Measurements from ENCODE around the gene SYNCRIP. TPM values are rescaled to one million over a fixed set of nuclear protein-coding genes. Genes with fewer than 3 reads are reported as not detected.

SYNCRIP gene
- total and polyA plus RNA-seq, 2 donors (not counting 1 experiment from before 2014, with no cell fraction given): 7.9 to 88.5 TPM

DNA sequence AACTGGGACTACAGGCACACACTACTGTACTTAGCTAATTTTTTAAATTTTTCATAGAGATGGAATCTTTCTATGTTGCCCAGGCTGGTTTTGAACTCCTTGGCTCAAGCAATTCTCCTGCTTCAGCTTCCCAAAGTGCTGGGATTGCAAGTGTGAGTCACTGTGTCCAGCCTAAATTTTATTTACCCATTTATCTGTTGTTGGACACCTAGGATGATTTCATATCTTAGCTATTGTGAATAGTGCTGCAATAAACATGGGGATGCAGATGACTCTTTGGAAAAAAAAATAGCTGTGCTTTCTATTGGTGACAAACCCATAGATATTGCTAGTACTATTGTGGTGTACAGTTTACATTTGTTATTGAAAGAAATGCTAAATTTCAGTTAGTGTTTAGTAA lies 19.6 kb upstream of the SYNCRIP start:
- POLR2A ChIA-PET: no interaction called here
- no peaks in the 10 kb centered on the region for H3K4me1 Mint-ChIP-seq

DNA sequence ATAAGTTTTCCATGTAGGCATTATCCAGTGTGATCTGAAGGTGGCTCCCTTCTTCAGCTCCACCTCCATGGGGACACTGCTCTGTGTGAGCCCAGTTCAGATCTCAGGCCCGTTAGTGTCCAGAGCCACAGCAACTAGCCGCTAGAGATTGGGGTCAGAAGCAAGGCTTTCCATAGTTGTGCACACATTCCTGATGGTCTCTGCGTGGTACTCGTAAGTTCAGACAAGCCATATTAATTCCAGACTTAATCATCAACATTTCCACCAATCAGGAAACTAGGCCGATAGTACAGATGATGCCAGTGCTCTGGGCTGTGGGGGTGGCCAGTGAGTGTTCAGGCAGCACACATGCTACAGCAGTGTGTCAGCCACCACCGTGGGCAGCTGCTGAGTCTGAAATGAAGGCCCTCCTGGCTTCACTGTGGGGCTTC lies 17.5 kb upstream of the SYNCRIP start:
- ChIA-PET CTCF (no interaction called here), POLR2A (no interaction called here)
- DNase-seq: no peak
- Histone ChIP-seq H3K9ac (ENCODE audit: low read length) (no peak overlapping the region), H3K4me2 (replicated peaks; ENCODE audit: low read depth, low read length, poor library complexity, severe bottlenecking) (no peak overlapping the region), H3K27me3 (replicated peaks in 1 of 4; ENCODE audit: control extremely low read depth in 1 of 4, control insufficient read depth in 3 of 4, insufficient read depth in 4 of 4, low read length in 3 of 4) (no peaks in the 10 kb centered on the region), H3K79me2 (ENCODE audit: control insufficient read depth, insufficient read depth, low read length) (no peaks in the 10 kb centered on the region), H3K4me3 (ENCODE audit: control extremely low read depth in 1 of 5, extremely low read depth in 1 of 5, insufficient read depth in 1 of 5, low read depth in 2 of 5, low read length in 4 of 5) (no peak overlapping the region), H4K20me1 (ENCODE audit: control insufficient read depth, insufficient read depth, low read length, poor library complexity, severe bottlenecking) (no peaks in the 10 kb centered on the region), H3K27ac (ENCODE audit: low read length in 2 of 2) (no peak overlapping the region), H3K9me3 (ENCODE audit: control extremely low read depth in 1 of 3, control insufficient read depth in 2 of 3, insufficient read depth in 1 of 3, low read length in 2 of 3) (no peaks in the 10 kb centered on the region), H3K4me1 (ENCODE audit: control insufficient read depth in 2 of 2, insufficient read depth in 2 of 2, low read length in 2 of 2) (no peaks in the 10 kb centered on the region), H2AFZ (ENCODE audit: insufficient read depth, low read depth, low read length, poor library complexity, severe bottlenecking) (no peak overlapping the region), H3K36me3 (replicated peaks in 1 of 2; ENCODE audit: control extremely low read depth in 1 of 2, control insufficient read depth in 1 of 2, extremely low read depth in 1 of 2, insufficient read depth in 2 of 2, low read length in 1 of 2) (no peaks in the 10 kb centered on the region)
- TF ChIP-seq, protein P1, sequence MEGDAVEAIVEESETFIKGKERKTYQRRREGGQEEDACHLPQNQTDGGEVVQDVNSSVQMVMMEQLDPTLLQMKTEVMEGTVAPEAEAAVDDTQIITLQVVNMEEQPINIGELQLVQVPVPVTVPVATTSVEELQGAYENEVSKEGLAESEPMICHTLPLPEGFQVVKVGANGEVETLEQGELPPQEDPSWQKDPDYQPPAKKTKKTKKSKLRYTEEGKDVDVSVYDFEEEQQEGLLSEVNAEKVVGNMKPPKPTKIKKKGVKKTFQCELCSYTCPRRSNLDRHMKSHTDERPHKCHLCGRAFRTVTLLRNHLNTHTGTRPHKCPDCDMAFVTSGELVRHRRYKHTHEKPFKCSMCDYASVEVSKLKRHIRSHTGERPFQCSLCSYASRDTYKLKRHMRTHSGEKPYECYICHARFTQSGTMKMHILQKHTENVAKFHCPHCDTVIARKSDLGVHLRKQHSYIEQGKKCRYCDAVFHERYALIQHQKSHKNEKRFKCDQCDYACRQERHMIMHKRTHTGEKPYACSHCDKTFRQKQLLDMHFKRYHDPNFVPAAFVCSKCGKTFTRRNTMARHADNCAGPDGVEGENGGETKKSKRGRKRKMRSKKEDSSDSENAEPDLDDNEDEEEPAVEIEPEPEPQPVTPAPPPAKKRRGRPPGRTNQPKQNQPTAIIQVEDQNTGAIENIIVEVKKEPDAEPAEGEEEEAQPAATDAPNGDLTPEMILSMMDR (IDR thresholded peaks at IDR 0.05): no peak
- no peak for TF ChIP-seq EZH2 (IDR thresholded peaks at IDR 0.05; ENCODE audit: borderline replicate concordance, insufficient read depth, low read depth, low read length, poor library complexity, severe bottlenecking)
- no peak for ATAC-seq (ENCODE audit: low read depth)
- 100% methylated on average over 4 of the region's 6 CpGs for WGBS (ENCODE audit: insufficient coverage)
- H3K9me3 Mint-ChIP-seq (ENCODE audit: insufficient read depth): peaks cover 4% of the 10 kb centered on the region
- no peak overlapping the region for H3K4me3 Mint-ChIP-seq
- H3K4me1 Mint-ChIP-seq: no peaks in the 10 kb centered on the region
- H3K27me3 Mint-ChIP-seq: no peaks in the 10 kb centered on the region
- intact Hi-C loops (cut with micrococcal nuclease): no loop called here
- H3K27ac Mint-ChIP-seq: no peak overlapping the region

More for the DNA sequence above, 19.6 kb upstream of the SYNCRIP start:
- Mint-ChIP-seq H3K9me3 (ENCODE audit: insufficient read depth) (peaks cover 4% of the 10 kb centered on the region), H3K27ac (no peak overlapping the region), H3K27me3 (no peaks in the 10 kb centered on the region), H3K4me3 (no peak overlapping the region)
- H2AFZ ChIP-seq (ENCODE audit: insufficient read depth, low read depth, low read length, poor library complexity, severe bottlenecking): no peak overlapping the region
- no peaks in the 10 kb centered on the region for H3K9me3 ChIP-seq (ENCODE audit: control extremely low read depth in 1 of 3, control insufficient read depth in 2 of 3, insufficient read depth in 1 of 3, low read length in 2 of 3)
- H3K4me1 ChIP-seq (ENCODE audit: control insufficient read depth in 2 of 2, insufficient read depth in 2 of 2, low read length in 2 of 2): no peaks in the 10 kb centered on the region
- CTCF ChIA-PET: interaction anchor here (1.2 kb wide), 1 partner anchor 10 kb away, joined by 3 read pairs; no protein-coding TSS in a partner anchor
- intact Hi-C loops (cut with micrococcal nuclease): no loop called here
- H3K79me2 ChIP-seq (ENCODE audit: control insufficient read depth, insufficient read depth, low read length): peaks cover 2% of the 10 kb centered on the region
- H3K9ac ChIP-seq (ENCODE audit: low read length): no peak overlapping the region
- DNase-seq (no peak), ATAC-seq (ENCODE audit: low read depth) (no peak)
- H3K4me2 ChIP-seq (replicated peaks; ENCODE audit: low read depth, low read length, poor library complexity, severe bottlenecking): no peak overlapping the region
- H4K20me1 ChIP-seq (ENCODE audit: control insufficient read depth, insufficient read depth, low read length, poor library complexity, severe bottlenecking): no peaks in the 10 kb centered on the region
- H3K27me3 ChIP-seq (replicated peaks in 1 of 4; ENCODE audit: control extremely low read depth in 1 of 4, control insufficient read depth in 3 of 4, insufficient read depth in 4 of 4, low read length in 3 of 4): no peaks in the 10 kb centered on the region
- peaks cover 0 to 1% of the 10 kb centered on the region in 2 experiments for H3K36me3 ChIP-seq (replicated peaks in 1 of 2; ENCODE audit: control extremely low read depth in 1 of 2, control insufficient read depth in 1 of 2, extremely low read depth in 1 of 2, insufficient read depth in 2 of 2, low read length in 1 of 2)
- no peak overlapping the region for H3K27ac ChIP-seq (ENCODE audit: low read length in 2 of 2)
- no peak for TF ChIP-seq EZH2 (IDR thresholded peaks at IDR 0.05; ENCODE audit: borderline replicate concordance, insufficient read depth, low read depth, low read length, poor library complexity, severe bottlenecking)
- TF ChIP-seq, protein P1 (IDR thresholded peaks at IDR 0.05): no peak
- H3K4me3 ChIP-seq (ENCODE audit: control extremely low read depth in 1 of 5, extremely low read depth in 1 of 5, insufficient read depth in 1 of 5, low read depth in 2 of 5, low read length in 4 of 5): no peak overlapping the region

Measured in B cell (primary cell).